ENCODE measurements around the gene DRD1. TPM values are rescaled to one million over a fixed set of nuclear protein-coding genes. Genes with fewer than 3 reads are reported as not detected.

The DRD1 gene
- total RNA-seq (ENCODE audit: low replicate concordance), result under 0.01 and 0.70 TPM in 2 replicates

DNA sequence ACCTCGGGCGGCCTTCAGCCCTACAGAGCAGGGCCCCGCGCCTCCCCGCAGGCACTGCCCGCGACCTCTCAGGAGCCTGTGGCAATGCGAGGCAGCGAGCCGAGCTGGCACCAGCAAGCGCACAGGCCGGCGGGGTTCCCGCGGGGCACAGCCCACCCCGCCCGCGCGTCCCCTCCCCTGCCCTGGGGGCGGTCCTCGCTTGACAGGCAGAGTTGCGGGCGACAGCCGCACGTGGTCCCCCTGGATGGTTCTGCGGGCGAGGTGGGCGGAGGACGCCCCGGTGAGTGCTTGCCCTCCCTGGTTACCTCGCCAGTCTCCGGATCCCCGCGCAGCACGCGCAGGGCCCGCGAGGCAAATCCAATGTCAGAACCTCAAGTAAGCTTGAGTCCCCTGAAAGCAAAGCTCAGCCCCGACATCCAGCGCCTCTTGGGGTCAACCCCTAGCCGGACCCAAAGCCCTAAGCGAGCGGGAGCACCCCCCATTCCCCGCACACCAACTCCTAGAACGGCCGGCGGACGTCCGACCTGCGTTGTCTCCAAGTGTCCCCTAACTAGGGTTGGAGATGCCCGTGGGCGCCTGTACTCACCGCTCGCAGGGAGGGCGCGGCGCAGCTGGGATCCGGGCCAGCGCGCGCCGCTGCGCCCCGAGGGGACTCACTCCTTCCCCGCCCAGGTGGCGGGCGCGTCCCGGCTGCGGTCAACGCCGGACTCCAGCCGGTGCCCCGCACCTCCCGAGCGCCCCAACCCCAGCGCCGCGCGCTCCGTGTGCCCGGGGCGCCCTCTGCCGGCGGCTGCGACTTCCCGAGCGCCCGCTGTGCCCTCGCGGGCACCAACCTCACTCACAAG is at the start of gene DRD1:
TSS of gene DRD1 (minus strand) at position 123 of the 845 bp plus-strand sequence. CDS start 1,083 bp downstream, outside the sequence.

DNA sequence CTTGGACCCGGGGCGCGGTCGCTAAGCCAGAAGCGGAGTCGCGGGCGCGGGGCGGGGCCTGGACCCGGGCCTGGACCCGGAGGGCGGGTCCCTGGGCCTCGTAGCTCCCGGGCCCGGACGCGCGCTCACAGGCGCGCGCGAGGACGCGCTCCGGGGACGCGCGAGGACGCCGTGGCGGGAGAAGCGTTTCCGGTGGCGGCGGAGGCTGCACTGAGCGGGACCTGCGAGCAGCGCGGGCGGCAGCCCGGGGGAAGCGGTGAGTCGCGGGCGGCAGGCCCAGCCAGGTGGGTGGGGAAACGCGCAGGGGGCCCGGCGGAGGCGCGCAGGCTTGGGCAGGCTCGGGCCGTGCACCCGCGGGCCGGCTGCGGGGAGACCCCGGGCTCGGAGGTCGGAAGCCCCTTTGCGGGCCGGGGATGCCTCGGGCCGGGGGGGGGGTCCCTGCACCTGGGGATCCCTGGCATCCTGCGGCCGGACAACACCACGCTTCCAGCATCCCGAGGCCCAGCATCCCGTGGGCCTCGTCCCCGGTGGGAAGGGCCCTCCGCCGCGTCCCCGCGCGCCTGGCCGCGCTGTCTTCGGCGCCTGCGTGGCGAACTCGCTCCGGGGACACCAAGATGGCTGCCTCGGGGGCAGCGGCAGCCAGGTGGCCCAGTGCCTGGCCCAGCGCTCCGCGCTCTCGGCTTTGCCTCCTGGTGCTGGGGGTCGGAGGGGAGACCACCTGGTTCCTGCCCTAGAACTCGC is 34.6 kb upstream of the DRD1 start, which contains the start of gene SFXN1:
TSS of gene SFXN1 (plus strand) at position 177 of the 741 bp plus-strand sequence. CDS start 13,544 bp downstream, outside the sequence.

Other genes starting within 250 kb of the DRD1 start
- 127 and 146 TPM in 2 replicates for gene SFXN1, start 34.4 kb upstream of the DRD1 start, total RNA-seq (ENCODE audit: low replicate concordance)
- gene HRH2, start 213.9 kb upstream of the DRD1 start, total RNA-seq (ENCODE audit: low replicate concordance), result 0.23 and 0.53 TPM in 2 replicates